ENCODE data around the gene DDB1.

The DDB1 gene

GRCh38 chr11:61354208-61354607 lies 21.3 kb upstream of the DDB1 start:
- DNase-seq, result no peak

GRCh38 chr11:61353131-61354067 lies 20.5 kb upstream of the DDB1 start:
- DNase-seq, result no peak

- DNase-seq, result no peak
Measured at GRCh38 chr11:61352038-61352437, 19.1 kb upstream of the DDB1 start.

DNA sequence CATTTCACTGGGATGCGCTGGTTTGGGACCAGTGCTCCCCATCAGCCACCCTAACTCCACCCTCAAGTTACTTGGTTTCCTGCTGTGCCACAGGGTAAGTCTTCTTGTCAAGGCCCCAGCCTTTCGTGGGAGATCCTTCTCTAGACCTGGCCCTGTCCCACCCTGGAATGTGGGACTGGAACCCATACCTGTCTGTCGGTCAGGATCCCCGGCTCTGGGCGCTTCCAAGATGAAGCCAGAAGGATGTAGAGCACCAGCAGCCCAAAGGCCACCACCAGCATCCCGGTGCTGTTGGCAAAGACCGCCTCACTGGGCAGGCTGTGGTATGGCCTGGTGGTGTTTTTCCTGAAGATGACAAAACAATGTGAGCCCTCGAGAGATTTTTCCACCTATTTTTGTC lies 17.9 kb upstream of the DDB1 start:
- no peak for DNase-seq

DNA sequence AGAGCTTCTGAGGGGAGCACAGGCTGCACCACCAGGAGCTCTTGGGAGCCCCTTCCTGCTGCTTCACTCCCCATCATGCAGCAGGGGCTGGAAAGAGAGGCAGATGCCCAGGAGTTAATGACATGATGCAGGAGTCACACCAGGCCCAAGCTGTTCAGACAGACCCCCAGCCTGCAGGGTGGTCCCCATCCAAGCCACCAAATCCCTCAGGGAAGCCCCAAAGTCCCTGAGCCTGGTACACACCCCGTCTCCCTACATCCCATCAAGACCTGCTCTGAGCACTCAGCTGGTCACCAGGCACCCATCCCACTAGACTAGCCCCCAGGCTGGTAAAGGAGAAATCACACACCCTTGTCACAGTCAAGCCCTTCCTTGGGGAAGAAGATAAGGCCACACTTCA lies 17.4 kb upstream of the DDB1 start:
- no peak for DNase-seq

DNA sequence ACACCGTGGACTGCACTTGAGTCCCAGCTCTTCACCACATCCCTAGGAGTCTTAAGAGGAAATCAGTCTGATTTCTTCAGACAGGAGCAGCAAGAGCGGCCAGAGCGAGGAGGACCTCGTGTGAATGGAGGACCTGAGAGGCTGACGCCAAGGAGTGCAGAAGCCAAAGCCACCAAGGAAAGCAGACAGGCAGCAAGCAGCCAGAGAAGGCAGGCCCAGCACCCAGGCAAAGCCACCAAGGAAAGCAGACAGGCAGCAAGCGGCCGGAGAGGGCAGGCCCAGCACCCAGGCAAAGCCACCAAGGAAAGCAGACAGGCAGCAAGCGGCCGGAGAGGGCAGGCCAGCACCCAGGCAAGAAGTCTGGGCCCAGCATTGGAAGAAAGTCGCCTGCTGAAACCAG lies 17.0 kb upstream of the DDB1 start:
- DNase-seq, result no peak

GRCh38 chr11:61349189-61349751 lies 16.4 kb upstream of the DDB1 start:
- DNase-seq, result no peak

DNA sequence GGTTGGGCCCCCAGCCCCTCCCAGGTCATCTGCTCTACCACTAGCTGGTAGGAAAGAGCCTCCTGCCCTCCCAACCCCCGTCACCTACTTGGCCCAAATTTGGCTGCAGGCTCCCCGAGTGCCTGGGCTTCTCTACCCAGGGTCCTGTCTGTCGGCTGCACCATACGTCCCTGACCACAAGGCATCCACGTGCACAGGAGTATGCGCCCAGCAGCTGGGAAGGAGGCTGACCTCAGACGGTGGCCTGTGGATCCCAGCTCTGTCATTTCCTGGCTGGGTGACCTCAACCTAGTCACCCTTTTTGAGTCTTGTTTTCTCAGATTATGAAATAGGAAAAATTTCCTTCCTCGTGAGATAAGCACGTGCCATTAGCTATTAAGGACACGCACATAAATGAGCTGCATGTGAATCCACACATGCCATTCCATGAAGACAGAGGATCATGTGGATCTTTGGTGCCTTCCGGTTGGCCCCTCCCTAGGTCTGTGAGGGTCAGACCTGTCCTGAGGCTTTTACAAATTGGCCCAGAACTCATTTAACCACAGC lies 15.1 kb upstream of the DDB1 start:
- DNase-seq, result no peak

DNA sequence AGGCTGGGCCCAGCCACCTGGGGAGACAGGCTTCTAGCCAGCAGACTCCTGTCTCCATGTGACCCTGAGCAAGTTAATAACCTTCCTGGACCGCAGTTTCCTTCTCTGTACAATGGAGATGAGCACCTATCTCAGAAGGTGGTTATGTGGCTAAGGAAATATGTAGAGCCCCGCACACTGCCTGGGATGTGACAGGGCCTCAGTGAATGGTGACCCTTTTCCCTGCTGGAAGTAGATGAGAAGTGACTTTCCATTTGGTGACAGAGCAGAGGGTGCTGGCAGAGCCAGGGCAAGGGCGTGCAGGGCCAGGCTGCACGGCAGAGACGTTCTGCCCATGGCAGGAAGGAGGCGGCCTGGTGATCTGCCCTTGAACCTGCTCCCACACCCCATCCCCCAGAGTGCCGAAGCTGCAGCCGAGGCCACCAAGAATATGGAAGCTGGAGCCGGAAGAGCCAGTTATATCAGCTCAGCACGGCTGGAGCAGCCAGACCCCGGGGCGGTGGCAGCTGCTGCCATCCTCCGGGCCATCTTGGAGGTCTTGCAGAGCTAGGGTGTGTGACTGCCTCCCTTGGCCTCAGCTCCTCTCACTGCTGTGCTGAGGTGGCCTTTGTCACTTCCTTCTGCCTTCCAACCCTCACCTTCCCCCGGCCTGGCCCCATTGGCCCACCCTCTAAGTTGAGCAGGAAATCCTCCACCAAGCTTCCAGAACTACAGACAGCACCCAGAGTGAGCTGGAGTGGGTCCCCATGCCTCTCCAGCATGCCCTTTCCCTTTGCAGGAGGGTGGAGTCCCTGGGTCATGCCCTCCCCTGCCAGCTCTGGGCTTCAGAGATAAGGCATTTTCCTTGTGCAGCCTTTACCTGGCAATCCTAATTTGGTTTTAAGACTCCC lies 13.3 kb upstream of the DDB1 start:
- DNase-seq, result no peak

- DNase-seq, result no peak
Measured at GRCh38 chr11:61345170-61345610, 12.3 kb upstream of the DDB1 start.

- no peak for DNase-seq
Measured at GRCh38 chr11:61343792-61344745, 11.2 kb upstream of the DDB1 start.

DNA sequence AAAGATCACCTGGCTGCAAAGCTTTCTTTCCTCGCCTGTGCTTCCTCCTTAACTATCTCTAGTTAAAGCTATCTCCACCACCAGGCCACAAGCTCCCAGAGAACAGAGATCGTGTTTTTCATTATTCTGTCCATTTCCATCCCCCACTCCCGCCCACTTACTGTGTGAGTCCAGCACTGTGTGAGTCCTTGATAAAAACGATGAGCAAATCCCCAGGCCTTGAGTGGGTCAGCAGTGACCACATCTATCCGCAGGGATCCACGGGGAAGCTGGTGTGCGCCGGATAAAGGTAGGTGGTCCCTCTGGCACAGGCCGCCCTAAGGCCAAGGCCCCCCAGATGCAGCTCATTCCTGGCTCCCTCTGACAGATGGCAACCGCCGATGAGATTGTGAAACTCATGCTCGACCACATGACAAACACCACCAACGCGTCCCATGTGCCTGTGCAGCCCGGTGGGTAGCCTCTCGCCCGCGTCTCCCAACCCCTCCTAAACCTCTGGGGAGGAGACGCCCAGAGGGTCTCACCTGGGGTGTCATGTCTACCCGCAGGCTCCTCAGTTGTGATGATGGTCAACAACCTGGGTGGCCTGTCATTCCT lies 9.4 kb upstream of the DDB1 start:
- DNase-seq, result no peak

DNA sequence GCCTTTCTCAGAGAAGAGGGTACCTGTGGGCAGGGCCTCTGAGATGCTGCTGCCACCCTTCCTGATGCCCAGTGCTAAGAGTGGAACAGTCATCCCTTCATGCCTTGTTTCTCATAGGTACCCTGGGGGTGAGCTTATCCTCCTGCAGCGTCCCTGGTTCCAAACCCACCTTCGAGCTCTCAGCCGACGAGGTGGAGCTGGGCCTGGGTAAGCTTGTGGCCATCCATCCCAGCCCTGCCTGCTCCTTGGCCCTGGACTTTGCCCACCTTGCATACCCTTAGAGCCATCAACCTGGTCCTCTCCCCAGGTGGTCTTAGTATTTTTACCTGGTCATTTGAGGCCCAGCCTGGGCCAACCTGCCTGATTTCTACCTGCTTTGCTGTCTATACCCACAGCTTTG lies 8.8 kb upstream of the DDB1 start:
- no peak for DNase-seq

- no peak for DNase-seq
Measured at GRCh38 chr11:61340979-61341378, 8.1 kb upstream of the DDB1 start.

DNA sequence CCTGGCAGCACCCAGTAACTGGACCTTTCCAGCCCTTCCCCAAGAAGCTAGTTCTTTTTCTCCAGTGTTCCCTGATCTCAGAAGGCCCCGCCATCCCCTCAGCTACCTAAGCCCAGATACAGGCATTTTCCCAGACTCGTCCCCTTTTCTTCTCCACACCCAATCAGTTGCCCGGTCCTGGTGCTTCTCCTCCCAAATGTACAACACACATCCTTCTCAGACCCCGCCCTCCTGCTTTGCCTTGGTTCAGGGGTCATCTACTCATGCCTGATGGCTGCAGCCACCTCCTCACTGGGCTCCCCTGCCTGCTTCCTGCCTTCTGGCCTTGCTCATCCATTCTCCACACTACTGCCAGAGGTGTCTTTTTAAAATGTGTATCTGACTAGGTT lies 6.6 kb upstream of the DDB1 start:
- DNase-seq, result no peak

- no peak for DNase-seq
Measured at GRCh38 chr11:61338783-61339489, 6.0 kb upstream of the DDB1 start.

DNA sequence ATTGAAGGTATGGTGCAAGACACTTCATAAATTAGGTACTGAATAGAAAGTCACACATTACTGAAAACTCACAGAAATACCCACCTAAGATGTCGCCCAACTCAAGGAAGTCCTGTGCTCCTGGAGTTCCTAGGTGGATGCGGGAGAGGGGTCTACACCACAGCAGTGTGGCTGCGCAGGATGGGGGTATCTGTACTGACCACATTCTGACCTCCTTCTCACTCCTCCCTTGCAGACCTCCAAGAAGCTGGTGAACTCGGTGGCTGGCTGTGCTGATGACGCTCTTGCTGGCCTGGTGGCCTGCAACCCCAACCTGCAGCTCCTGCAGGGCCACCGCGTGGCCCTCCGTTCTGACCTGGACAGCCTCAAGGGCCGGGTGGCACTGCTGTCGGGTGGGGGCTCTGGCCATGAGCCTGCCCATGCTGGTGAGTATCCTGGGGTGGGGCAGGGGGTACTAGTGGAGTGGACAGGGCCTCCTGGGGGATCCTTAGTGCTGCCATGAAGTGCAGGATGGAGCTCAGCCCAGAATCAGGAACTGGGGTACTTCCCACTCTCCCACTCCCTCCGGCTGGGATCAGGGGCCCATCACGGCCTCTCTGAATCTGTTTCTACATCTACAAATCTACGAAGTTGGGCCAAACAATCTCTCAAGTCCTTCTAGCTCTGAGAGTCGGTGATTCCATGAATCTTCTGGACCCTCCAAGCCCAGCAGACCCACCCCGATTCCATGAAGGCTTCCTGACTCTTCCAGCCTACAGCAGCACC lies 5.0 kb upstream of the DDB1 start:
- no peak for DNase-seq

DNA sequence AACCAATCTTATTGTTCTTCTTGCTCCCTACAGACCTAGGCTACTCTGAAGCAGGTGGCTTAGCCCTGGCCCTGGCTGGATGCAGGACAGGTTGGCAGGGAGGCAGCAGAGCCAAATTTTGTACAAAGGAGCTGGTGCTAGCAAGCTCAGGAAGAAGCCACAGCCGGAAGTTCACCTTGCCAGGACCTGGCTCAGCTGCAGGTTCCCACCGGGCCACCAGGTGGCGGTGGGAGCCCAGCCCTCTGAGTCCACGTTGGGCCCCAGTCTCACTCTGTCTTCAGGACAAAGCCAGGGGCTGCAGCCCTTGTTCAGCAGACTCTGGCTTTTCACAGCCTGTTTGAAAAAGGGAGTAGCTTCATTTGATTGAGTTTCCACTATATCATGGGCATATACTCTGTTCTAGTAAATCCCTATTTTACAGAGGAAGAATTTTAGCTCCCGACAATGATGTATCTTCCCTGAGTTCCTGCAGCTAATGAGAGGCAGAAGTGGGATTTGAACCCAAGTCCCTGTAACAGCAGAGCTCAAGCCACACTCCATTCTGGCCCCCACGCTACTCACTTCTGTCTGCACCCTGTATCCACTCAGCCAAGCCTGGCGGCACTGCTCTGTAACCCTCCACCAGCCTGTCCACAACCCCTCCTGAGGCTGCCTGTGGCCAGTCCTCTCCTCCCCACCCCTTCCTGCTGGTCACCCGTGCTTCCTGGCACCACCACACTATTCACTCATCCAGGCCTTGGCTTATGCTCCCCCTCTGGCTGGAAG lies 3.4 kb upstream of the DDB1 start:
- DNase-seq, result peak; percentile 78

DNA sequence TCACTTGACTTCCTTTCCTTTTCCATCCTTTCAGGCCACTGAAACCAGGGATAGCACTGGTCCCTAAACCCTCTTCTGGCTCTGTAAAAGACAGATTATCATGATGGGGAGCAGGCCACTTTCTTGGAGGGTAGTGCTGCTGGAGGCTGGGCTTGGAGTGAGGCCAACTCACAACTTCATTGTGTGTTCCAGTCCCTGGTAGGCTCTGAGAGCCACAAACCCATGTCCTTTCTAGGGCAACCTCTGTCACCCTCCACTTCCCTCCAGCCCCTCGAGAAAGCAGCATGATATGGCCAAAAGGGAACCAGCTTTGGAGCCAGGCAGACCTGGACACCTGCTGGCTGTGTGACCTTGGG lies 2.4 kb upstream of the DDB1 start:
- DNase-seq, result no peak
